Measurements from ENCODE around the gene CHST2. TPM values are rescaled to one million over a fixed set of nuclear protein-coding genes. Genes with fewer than 3 reads are reported as not detected.

CHST2 gene
- total RNA-seq, 8 experiments from 2014 or later = 4.2 to 96.3 (median 6.8) TPM

DNA sequence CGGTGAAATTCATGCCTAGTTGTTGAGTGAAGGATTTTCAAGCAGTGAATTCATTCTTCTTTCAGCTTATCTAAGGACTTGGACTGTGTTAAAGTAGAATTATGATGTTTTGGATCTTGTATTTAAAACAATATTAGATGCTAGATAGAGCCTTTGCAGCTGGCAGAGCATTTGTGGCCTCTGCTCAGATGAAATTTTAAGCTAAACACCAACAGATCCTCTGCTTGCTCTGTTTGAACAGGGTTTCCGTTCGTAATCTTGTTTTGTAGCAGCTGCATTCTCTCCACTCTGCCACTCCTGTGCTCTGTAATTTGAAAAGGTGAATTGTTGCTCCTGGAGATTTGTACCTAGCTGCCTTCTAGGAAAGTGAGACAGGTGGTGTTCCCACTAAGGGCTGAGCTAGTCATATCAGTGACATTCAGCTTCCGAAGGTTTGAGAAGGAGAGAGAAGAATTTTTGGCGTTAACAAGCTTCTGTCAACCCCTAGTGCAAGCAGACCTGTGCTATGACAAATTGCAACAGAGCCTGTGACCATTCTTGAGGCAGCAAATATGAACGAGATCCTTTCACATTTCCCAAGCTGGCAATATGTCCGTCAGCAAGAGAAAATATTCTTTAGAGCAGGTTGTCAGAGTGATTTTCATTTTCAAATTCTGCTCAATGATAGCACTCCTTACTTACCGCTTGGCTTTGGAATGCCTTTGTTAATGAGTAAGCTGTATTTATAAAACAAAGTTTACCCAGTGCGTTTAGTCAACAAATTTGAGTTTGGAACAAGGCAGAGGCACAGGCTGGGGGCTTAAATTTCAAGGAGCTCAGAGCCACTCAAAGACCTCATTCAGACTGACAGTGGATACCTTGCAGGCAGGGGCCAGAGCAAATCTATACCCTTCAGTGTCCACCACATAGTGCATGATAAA, 5.3 kb downstream of the CHST2 start:
- Histone ChIP-seq H3K4me3 (peak overlapping the region in 2 of 5 donors; percentile 5), H3K27ac (no peak overlapping the region), H3K4me1 (replicated peaks in 1 of 2) (peaks cover 7 to 22% of the 10 kb centered on the region in 2 donors)
- peak in 1 of 8 experiments; percentile 48 for ATAC-seq (replicated peaks in 6 of 8)
- WGBS, 10 experiments = 18 to 72% (median 63%) methylated on average over 3 to 9 of the region's 9 CpGs
- in situ Hi-C loops (cut with MboI; ENCODE audit: low pct_unique_long_range_greater_than_20kb in 2 of 9, low sequenced_read_pairs in 9 of 9, unreplicated experiment in 9 of 9) = loop anchor here in 3 of 9 experiments (5.0 to 25.0 kb wide), 3 partner anchors 187 to 637 kb away; no protein-coding TSS in a partner anchor

DNA sequence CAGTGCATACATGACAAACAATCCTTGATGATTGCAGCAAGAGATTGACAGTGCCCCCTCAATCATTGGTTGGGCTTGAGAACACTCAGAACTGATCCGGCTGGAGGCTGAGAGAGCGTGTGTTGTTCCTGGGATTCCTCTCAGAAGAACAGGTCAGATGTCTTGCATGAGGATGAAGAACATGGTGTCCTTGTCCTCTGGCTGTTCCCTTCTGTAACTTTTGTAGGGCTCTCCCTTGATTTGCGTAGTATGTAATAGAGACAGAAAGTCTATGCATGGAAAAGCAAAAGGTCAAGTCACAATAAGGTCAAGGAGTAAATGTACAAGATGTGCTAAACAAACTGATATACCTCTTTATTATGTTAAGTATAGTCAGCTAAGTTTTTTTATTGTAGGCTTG, 8.2 kb downstream of the CHST2 start:
- H3K27ac ChIP-seq = no peak overlapping the region
- H3K4me3 ChIP-seq = no peak overlapping the region
- 82 to 100% (median 100%) methylated on average over 1 to 3 of the region's 3 CpGs; no CpG with 5 or more reads in 3 of the 10 experiments for WGBS, 10 experiments
- ATAC-seq (replicated peaks in 6 of 8) = no peak
- in situ Hi-C loops (cut with MboI; ENCODE audit: low pct_unique_long_range_greater_than_20kb in 2 of 9, low sequenced_read_pairs in 9 of 9, unreplicated experiment in 9 of 9) = loop anchor here in 3 of 9 experiments (5.0 to 25.0 kb wide), 3 partner anchors 184 to 634 kb away; no protein-coding TSS in a partner anchor
- H3K4me1 ChIP-seq (replicated peaks in 1 of 2) = peaks cover 7 to 19% of the 10 kb centered on the region in 2 donors

DNA sequence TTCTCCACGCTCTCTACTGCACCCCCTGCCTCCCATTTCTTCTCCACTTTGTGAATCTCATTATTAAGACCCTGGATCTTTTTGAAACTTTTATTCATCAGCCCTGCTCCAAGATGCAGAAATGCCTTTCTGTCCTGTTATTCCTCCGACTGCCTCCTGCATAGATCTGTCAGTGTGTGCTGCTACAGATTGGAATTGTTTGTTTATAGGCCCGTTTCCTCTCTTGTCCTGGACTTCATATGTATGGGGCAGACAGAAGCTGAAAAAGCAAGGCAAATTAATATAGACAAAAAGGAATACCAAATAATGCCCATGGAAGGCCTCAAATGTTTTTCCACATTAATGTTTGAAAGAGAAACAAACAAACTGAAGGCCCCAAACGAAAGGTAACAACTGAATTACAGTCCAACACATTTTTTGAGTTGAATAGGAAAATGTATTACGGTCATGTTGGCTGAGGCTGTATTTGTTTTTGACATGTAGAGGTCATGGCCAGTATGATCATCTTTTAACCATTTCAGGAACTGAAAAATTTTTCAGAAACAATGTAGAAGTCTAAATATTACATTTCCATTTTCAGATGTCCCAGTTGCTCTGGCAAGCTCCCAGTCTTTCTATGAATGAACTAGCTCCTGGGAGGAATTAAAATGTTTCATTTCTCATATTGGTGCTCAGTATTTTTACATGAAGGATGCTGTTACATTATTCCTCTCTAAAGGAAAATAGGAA, 8.8 kb downstream of the CHST2 start:
- ATAC-seq (replicated peaks in 6 of 8) = no peak
- no peak overlapping the region for H3K4me3 ChIP-seq
- H3K27ac ChIP-seq = no peak overlapping the region
- in situ Hi-C loops (cut with MboI; ENCODE audit: low pct_unique_long_range_greater_than_20kb in 2 of 9, low sequenced_read_pairs in 9 of 9, unreplicated experiment in 9 of 9) = loop anchor here in 3 of 9 experiments (5.0 to 25.0 kb wide), 3 partner anchors 184 to 634 kb away; no protein-coding TSS in a partner anchor
- peaks cover 7 to 19% of the 10 kb centered on the region in 2 donors for H3K4me1 ChIP-seq (replicated peaks in 1 of 2)
- WGBS, 10 experiments = 53 to 92% (median 77%) methylated on average over 1 to 5 of the region's 5 CpGs

DNA sequence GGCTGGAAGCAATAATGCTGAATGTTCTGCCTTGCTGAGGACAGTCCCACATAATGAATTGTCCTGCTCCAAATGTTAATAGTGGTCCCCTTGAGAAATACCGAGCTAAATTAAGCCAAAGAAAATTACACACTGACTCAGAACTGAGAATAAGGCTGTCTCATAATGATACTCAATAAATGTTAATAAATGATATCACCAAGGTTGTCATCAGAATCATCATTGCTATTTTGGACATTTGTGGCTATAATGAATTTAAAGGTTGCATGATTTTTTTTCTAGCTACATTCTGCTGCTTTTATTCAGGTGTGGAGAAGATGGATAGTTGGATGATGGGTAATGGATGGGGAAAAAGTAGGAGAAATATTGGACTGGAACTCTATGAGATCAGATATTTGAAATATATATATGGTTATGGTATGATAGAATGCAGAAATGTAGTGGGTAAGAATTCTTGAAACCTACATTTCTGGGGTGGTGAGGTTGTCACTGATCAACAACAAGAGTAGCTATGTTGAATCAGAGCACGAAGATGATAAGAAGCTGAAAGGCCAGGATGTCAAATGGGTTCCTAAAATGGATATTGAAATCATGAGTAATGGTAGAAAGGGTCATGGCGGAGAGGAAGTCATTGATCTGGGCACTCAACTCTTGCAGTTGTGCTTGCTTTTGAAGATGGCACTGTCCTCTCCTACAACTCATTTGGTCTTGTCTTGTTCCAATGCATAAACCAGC, 12.8 kb downstream of the CHST2 start:
- no peak overlapping the region for H3K27ac ChIP-seq
- H3K4me3 ChIP-seq = no peak overlapping the region
- ATAC-seq (replicated peaks in 6 of 8) = no peak
- WGBS, 10 experiments = 67 to 100% (median 86%) methylated on average over 1 to 3 of the region's 3 CpGs; no CpG with 5 or more reads in 1 of the 10 experiments
- in situ Hi-C loops (cut with MboI; ENCODE audit: low pct_unique_long_range_greater_than_20kb in 2 of 9, low sequenced_read_pairs in 9 of 9, unreplicated experiment in 9 of 9) = loop anchor here in 3 of 9 experiments (25.0 kb wide), 2 partner anchors 180 to 630 kb away; no protein-coding TSS in a partner anchor
- peaks cover 0 to 4% of the 10 kb centered on the region in 2 donors for H3K4me1 ChIP-seq (replicated peaks in 1 of 2)

DNA sequence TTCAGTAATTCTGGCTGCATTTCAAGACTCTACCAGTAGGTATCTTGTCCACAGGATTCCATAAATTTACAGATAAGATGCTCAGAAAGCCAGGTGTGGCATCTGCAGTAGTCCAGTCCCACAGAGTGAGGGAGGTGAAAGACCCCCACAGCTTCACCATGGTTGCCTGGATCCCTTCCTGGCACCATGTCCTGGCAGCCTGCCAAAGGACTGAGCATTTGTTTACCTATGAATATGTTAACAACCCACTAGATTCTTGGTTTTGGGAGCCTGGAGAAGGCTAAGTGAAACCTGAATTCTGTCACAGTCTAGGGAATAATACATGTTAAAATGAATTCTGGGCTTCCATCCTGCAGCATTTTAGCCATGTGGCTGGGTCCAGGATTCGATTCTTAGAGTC, 14.9 kb downstream of the CHST2 start:
- H3K27ac ChIP-seq = no peak overlapping the region
- WGBS, 10 experiments = 0 to 60% (median 13%) methylated on average over 1 of the region's 1 CpG; no CpG with 5 or more reads in 2 of the 10 experiments
- ATAC-seq (replicated peaks in 6 of 8) = peak in 6 of 8 experiments; percentile 11 to 86 (median 22)
- in situ Hi-C loops (cut with MboI; ENCODE audit: low pct_unique_long_range_greater_than_20kb in 2 of 9, low sequenced_read_pairs in 9 of 9, unreplicated experiment in 9 of 9) = loop anchor here in 3 of 9 experiments (25.0 kb wide), 2 partner anchors 178 to 628 kb away; no protein-coding TSS in a partner anchor
- H3K4me1 ChIP-seq (replicated peaks in 1 of 2) = peaks cover 0 to 4% of the 10 kb centered on the region in 2 donors
- H3K4me3 ChIP-seq = no peak overlapping the region

DNA sequence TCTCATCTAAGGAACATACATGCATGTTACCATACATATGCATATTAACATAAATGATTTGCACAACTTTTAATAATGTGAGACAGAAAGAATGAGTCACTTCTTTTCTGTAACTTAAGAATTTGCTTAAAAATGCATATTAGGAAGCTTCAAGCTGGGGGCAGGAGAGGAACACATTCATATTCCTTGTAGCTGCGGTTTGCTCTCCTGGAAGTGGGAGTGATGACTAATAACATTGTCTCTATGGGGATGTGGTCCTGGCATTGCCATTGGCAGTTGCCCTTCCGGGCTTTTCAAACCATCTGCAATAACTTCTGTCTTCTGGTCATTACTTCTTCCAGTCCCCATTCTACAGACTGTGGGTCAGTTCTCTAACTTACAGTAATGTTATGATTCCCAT, 15.6 kb downstream of the CHST2 start:
- ATAC-seq (replicated peaks in 6 of 8) = peak; percentile 28 to 90 (median 74)
- Histone ChIP-seq H3K27ac (no peak overlapping the region), H3K4me3 (no peak overlapping the region), H3K4me1 (replicated peaks in 1 of 2) (peaks cover 0 to 4% of the 10 kb centered on the region in 2 donors)
- in situ Hi-C loops (cut with MboI; ENCODE audit: low pct_unique_long_range_greater_than_20kb in 2 of 9, low sequenced_read_pairs in 9 of 9, unreplicated experiment in 9 of 9) = loop anchor here in 3 of 9 experiments (25.0 kb wide), 2 partner anchors 177 to 627 kb away; no protein-coding TSS in a partner anchor
- WGBS, 10 experiments = 0 to 71% (median 16%) methylated on average over 1 to 2 of the region's 2 CpGs

DNA sequence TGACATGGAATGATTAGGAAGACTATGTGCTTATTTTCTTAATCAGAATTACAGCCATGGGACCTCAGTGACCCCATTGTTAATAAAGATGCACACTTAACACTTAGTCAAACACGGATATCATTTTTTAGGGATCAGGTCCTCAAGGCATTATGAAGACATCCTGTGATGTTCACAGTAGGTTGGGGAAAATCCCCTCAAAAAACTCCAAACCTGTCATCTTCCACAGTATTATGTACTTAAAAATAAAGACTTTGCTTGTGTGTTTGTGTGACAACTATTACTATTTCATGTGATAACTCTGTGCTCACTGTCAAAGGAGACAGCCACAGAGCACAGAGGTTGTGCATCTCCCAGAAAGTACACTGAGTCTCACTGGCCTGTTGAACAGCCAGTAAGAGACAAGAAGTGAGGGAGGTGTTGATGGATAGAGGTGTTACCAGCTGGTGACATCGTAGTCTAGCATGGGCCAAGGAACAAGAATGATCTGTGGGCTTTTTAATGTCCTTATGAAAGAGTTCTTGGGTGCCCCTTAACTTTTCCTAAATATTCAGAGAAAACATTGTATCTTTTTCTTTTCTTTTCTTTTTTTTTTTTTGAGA, 18.0 kb downstream of the CHST2 start:
- ATAC-seq (replicated peaks in 6 of 8) = no peak
- Histone ChIP-seq H3K4me3 (no peak overlapping the region), H3K4me1 (replicated peaks in 1 of 2) (peaks cover 0 to 4% of the 10 kb centered on the region in 2 donors), H3K27ac (no peak overlapping the region)
- in situ Hi-C loops (cut with MboI; ENCODE audit: low pct_unique_long_range_greater_than_20kb in 2 of 9, low sequenced_read_pairs in 9 of 9, unreplicated experiment in 9 of 9) = loop anchor here in 3 of 9 experiments (25.0 kb wide), 2 partner anchors 175 to 625 kb away; no protein-coding TSS in a partner anchor
- 33 to 100% (median 82%) methylated on average over 1 to 2 of the region's 2 CpGs; no CpG with 5 or more reads in 4 of the 10 experiments for WGBS, 10 experiments

DNA sequence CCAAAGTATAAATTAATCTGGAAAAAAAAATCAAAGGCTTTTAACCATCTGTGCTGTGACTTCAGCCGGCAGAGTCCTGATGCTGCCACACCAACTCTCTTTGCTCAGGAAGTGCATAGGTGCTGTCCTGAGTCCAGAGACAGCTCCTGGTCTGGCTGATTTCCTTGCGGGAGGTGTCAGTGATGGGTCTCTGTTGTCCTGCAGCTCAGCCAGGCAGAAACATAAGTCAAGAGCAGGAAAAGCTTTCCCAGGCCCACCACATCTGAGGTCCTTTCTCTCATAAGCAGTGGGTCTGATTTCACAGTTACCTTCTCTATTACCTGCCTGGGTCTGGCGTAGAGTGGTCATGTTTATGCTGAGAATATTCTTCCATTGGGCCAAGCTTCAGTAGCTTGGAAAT, 19.4 kb downstream of the CHST2 start:
- peaks cover 0 to 4% of the 10 kb centered on the region in 2 donors for H3K4me1 ChIP-seq (replicated peaks in 1 of 2)
- no peak for ATAC-seq (replicated peaks in 6 of 8)
- 56 to 100% (median 85%) methylated on average over 1 to 3 of the region's 3 CpGs; no CpG with 5 or more reads in 1 of the 10 experiments for WGBS, 10 experiments
- in situ Hi-C loops (cut with MboI; ENCODE audit: low pct_unique_long_range_greater_than_20kb in 2 of 9, low sequenced_read_pairs in 9 of 9, unreplicated experiment in 9 of 9) = loop anchor here in 3 of 9 experiments (25.0 kb wide), 2 partner anchors 173 to 623 kb away; no protein-coding TSS in a partner anchor
- H3K27ac ChIP-seq = no peak overlapping the region
- no peak overlapping the region for H3K4me3 ChIP-seq

DNA sequence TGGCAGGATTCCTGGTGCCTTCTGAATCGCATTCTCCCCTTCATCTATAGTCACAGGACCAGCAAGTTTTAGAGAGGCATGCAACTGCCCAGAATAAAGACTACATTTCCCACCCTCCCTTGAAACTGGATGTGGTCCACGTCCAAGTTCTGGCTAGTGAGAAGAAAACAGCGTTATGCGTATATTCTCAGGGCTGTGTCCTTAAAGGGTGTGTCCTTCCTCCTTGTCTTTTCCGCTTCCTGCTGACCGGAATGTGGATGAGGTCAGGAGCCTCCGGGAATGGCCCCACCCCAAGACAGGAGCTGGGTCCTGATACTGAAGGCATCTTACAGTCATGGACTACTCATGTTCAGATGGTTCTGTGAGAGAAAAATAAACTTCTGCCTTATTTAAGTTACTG, 20.2 kb downstream of the CHST2 start:
- Histone ChIP-seq H3K4me3 (no peak overlapping the region), H3K27ac (no peak overlapping the region), H3K4me1 (replicated peaks in 1 of 2) (peaks cover 0 to 4% of the 10 kb centered on the region in 2 donors)
- ATAC-seq (replicated peaks in 6 of 8) = peak in 3 of 8 experiments; percentile 76 to 85 (median 84)
- 0 to 93% (median 43%) methylated on average over 2 to 6 of the region's 7 CpGs; no CpG with 5 or more reads in 6 of the 10 experiments for whole genome bisulfite sequencing, 10 experiments
- in situ Hi-C loops (cut with MboI; ENCODE audit: low pct_unique_long_range_greater_than_20kb in 2 of 9, low sequenced_read_pairs in 9 of 9, unreplicated experiment in 9 of 9) = loop anchor here in 3 of 9 experiments (25.0 kb wide), 2 partner anchors 173 to 623 kb away; no protein-coding TSS in a partner anchor

DNA sequence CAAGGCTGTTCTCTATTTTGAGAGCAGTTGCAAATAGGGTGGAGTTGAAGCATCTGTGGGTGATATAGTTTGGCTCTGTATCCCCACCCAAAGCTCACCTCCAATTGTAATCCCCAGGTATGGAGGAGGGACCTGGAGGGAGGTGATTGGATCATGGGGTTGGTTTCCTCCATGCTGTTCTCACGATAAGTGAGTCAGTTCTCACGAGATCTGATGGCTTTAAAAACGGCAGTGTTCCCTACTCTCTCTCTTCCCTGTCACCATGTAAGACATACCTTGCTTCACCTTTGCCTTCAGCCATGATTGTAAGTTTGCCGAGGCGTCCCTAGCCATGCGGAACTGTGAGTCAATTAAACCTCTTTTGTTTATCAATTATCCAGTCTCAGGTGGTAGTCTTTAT, 21.0 kb downstream of the CHST2 start:
- Histone ChIP-seq H3K4me3 (no peak overlapping the region), H3K27ac (no peak overlapping the region), H3K4me1 (replicated peaks in 1 of 2) (peaks cover 0 to under 1% of the 10 kb centered on the region in 2 donors)
- no peak for ATAC-seq (replicated peaks in 6 of 8)
- WGBS, 10 experiments = 79 to 95% (median 90%) methylated on average over 1 to 6 of the region's 6 CpGs; no CpG with 5 or more reads in 3 of the 10 experiments
- in situ Hi-C loops (cut with MboI; ENCODE audit: low pct_unique_long_range_greater_than_20kb in 2 of 9, low sequenced_read_pairs in 9 of 9, unreplicated experiment in 9 of 9) = loop anchor here in 3 of 9 experiments (25.0 kb wide), 2 partner anchors 172 to 622 kb away; no protein-coding TSS in a partner anchor

DNA sequence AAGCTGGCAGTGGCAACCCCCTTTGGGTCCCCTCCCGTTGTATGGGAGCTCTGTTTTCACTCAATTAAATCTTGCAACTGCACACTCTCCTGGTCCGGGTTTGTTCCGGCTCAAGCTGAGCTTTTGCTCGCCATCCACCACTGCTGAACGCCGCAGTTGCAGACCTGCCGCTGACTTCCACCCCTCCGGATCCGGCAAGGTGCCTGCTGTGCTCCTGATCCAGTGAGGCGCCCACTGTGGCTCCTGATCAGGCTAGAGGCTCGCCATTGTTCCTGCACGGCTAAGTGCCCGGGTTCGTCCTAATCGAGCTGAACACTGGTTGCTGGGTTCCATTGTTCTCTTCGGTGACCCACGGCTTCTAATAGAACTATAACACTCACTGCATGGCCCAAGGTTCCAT, 22.8 kb downstream of the CHST2 start:
- 70 to 100% (median 89%) methylated on average over 1 to 12 of the region's 17 CpGs; no CpG with 5 or more reads in 5 of the 10 experiments for WGBS, 10 experiments
- Histone ChIP-seq H3K27ac (no peak overlapping the region), H3K4me1 (replicated peaks in 1 of 2) (peaks cover 0 to 4% of the 10 kb centered on the region in 2 donors), H3K4me3 (no peak overlapping the region)
- no peak for ATAC-seq (replicated peaks in 6 of 8)
- in situ Hi-C loops (cut with MboI; ENCODE audit: low pct_unique_long_range_greater_than_20kb in 2 of 9, low sequenced_read_pairs in 9 of 9, unreplicated experiment in 9 of 9) = loop anchor here in 3 of 9 experiments (25.0 kb wide), 2 partner anchors 170 to 620 kb away; no protein-coding TSS in a partner anchor

Data from motor neuron (in vitro differentiated cells).